HFFc6 (cell line): Measurements from ENCODE around the gene PLEKHA1. TPM values are rescaled to one million over a fixed set of nuclear protein-coding genes. Genes with fewer than 3 reads are reported as not detected.

Source experiments
- DNase-seq: peaks from one replicate; pipeline ENCODE4 v3.0.0-alpha.2; 2018
- H3K27ac Mint-ChIP-seq: 2 replicates; pipeline ENCODE4 v1.8.0; 2020; ENCODE audit warnings: mild to moderate bottlenecking, mixed read lengths
- H3K27me3 Mint-ChIP-seq: 2 replicates; pipeline ENCODE4 v1.8.0; 2021; ENCODE audit warnings: mild to moderate bottlenecking, moderate library complexity, mixed read lengths; ENCODE audit not compliant: insufficient read depth
- H3K36me3 Mint-ChIP-seq: 2 replicates; pipeline ENCODE4 v1.8.0; 2021; ENCODE audit warnings: low read depth, mixed read lengths
- H3K4me1 Mint-ChIP-seq: 2 replicates; pipeline ENCODE4 v1.8.0; 2020; ENCODE audit warnings: low read depth, mixed read lengths
- H3K4me3 Mint-ChIP-seq: 2 replicates; pipeline ENCODE4 v1.8.0; 2020; ENCODE audit warnings: mild to moderate bottlenecking, moderate library complexity, mixed read lengths
- H3K9me3 Mint-ChIP-seq: 2 replicates; pipeline ENCODE4 v1.8.0; 2020; ENCODE audit warnings: mild to moderate bottlenecking, mixed read lengths
- CTCF ChIP-seq: fragments of 200-600 bp; sonication (generic); IDR thresholded peaks from 2 replicates; pipeline ENCODE4 v1.5.0; 2021; ENCODE audit warnings: antibody characterized with exemption, mild to moderate bottlenecking
- total RNA-seq, 6 experiments: library from RNA; stranded (reverse); fragmentation: NEBNext Ultra II Directional; extraction: Animal tissue kit (Norgen Biotek cat#: 25700); gene quantifications; 2 replicates in 1 of 6; 3 replicates in 5 of 6; pipeline ENCODE4 v1.2.3, GENCODE V29; 2021

Gene PLEKHA1
- total RNA-seq, 6 experiments from 2014 or later = 17.7 to 26.2 (median 19.3) TPM

- H3K27ac Mint-ChIP-seq = no peak overlapping the region
- no peak overlapping the region for H3K4me3 Mint-ChIP-seq
- no peaks in the 10 kb centered on the region for H3K27me3 Mint-ChIP-seq
- H3K4me1 Mint-ChIP-seq = 0 out of 2 replicates have a peak, but pooled peaks cover 5% of the 10 kb centered on the region
- H3K36me3 Mint-ChIP-seq = peaks cover 5% of the 10 kb centered on the region; the same call in 1 of the 2 replicates
- no peak for DNase-seq
- no peaks in the 10 kb centered on the region for H3K9me3 Mint-ChIP-seq
- no peak for TF ChIP-seq CTCF
Measured at GRCh38 chr10:122388287-122388997, 13.9 kb downstream of the PLEKHA1 start.

GRCh38 chr10:122390271-122390670, 15.8 kb downstream of the PLEKHA1 start:
- Mint-ChIP-seq H3K27ac (no peak overlapping the region), H3K27me3 (no peaks in the 10 kb centered on the region), H3K9me3 (no peaks in the 10 kb centered on the region), H3K4me3 (no peak overlapping the region), H3K4me1 (0 out of 2 replicates have a peak, but pooled peaks cover 5% of the 10 kb centered on the region), H3K36me3 (peaks cover 5% of the 10 kb centered on the region; the same call in 1 of the 2 replicates)
- TF ChIP-seq CTCF = no peak
- DNase-seq = no peak

GRCh38 chr10:122390679-122391078, 16.2 kb downstream of the PLEKHA1 start:
- Mint-ChIP-seq H3K36me3 (peaks cover 5% of the 10 kb centered on the region; the same call in 1 of the 2 replicates), H3K9me3 (no peaks in the 10 kb centered on the region), H3K4me1 (0 out of 2 replicates have a peak, but pooled peaks cover 5% of the 10 kb centered on the region), H3K27ac (no peak overlapping the region), H3K27me3 (no peaks in the 10 kb centered on the region), H3K4me3 (no peak overlapping the region)
- no peak for TF ChIP-seq CTCF
- DNase-seq = no peak

GRCh38 chr10:122391875-122392274, 17.4 kb downstream of the PLEKHA1 start:
- Mint-ChIP-seq H3K36me3 (peaks cover 5% of the 10 kb centered on the region; the same call in 1 of the 2 replicates), H3K27ac (no peak overlapping the region), H3K27me3 (no peaks in the 10 kb centered on the region), H3K4me1 (0 out of 2 replicates have a peak, but pooled peaks cover 5% of the 10 kb centered on the region), H3K4me3 (no peak overlapping the region), H3K9me3 (no peaks in the 10 kb centered on the region)
- no peak for DNase-seq
- no peak for TF ChIP-seq CTCF

GRCh38 chr10:122392835-122393234, 18.3 kb downstream of the PLEKHA1 start:
- TF ChIP-seq CTCF = no peak
- no peaks in the 10 kb centered on the region for H3K9me3 Mint-ChIP-seq
- DNase-seq = no peak
- no peaks in the 10 kb centered on the region for H3K27me3 Mint-ChIP-seq
- H3K36me3 Mint-ChIP-seq = peaks cover 5% of the 10 kb centered on the region; the same call in 1 of the 2 replicates
- no peak overlapping the region for H3K27ac Mint-ChIP-seq
- H3K4me1 Mint-ChIP-seq = 0 out of 2 replicates have a peak, but pooled peaks cover 5% of the 10 kb centered on the region
- no peak overlapping the region for H3K4me3 Mint-ChIP-seq
